GM21723 (cell line): ENCODE results near the gene TMEM53.

Experiments used
- ATAC-seq: cut with Tn5 transposase; IDR thresholded peaks from one replicate; pipeline ENCODE4 v1.9.1; 2021; ENCODE audit warnings: mild to moderate bottlenecking, moderate library complexity; ENCODE audit not compliant: unreplicated experiment

The TMEM53 gene

GRCh38 chr1:44631647-44632539 lies 42.4 kb downstream of the TMEM53 start:
- ATAC-seq = peak; percentile 68

GRCh38 chr1:44631333-44631646 lies 43.0 kb downstream of the TMEM53 start:
- ATAC-seq = peak; percentile 19

- no peak for ATAC-seq
Measured at GRCh38 chr1:44630116-44630515, 44.2 kb downstream of the TMEM53 start.

DNA sequence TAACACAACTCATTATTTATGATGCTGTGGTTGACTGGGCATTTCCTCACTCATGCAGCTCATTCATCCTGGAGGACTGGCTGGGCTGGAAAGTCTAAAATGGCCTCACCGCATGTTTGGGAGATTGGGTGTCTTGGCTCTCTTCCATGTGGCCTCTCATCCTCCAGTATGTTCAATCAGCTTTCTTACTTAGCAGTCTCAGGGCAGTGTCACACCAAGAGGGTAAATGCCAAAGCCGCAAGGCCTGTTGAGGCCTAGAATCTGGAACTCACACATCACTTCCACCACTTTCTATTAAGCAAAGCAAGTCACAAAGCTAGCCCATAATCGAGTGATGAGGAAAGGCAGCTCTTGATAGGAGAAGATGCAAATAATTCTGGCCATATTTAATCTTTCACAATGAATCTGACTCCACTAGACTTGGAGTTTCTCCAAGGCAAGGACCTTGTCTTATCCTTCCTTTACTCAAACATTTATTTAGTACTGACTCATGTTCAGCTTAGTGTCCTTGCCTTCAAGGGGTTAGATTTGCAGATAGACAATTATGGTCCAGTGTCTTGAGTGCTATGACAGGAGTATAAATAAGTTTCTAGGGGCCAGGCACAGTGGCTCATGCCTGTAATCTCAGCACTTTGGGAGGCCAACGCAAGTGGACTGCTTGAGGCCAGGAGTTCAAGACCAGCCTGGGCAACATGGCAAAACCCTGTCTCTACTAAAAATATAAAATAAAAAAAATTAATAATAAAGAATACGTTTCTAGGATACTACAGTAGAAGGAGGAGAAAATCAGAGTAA lies 45.1 kb downstream of the TMEM53 start:
- no peak for ATAC-seq

GRCh38 chr1:44625348-44625747 lies 48.9 kb downstream of the TMEM53 start:
- ATAC-seq = no peak

DNA sequence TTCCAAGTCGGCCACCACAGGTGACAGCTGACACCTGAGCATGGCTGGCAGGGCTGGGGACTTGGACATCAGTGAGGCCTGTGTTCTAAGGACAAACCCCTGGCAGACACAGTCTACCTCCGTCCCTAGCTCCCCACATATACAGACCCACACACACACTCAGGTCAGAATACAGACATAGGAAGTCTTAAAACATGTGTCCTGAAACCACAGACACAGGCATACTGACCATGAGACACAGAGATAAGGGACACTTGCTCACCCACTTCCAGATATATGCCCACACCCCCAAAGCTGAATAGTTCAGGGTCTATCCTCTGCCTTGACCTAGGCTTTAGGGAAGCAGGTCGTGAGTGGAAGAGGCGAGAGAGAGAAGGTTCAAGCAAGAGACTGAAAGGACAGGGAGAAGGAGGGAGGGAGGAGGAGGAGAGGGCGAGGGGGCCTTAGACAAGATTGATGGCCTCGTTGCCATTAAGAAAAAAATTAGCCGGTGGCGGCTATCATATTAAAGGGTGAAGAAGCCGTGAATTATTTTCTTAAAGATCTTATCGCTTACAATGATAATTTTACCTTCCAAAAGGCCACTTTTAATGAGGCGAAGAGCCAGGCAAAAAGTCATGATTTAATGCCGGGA lies 49.9 kb downstream of the TMEM53 start:
- no peak for ATAC-seq

DNA sequence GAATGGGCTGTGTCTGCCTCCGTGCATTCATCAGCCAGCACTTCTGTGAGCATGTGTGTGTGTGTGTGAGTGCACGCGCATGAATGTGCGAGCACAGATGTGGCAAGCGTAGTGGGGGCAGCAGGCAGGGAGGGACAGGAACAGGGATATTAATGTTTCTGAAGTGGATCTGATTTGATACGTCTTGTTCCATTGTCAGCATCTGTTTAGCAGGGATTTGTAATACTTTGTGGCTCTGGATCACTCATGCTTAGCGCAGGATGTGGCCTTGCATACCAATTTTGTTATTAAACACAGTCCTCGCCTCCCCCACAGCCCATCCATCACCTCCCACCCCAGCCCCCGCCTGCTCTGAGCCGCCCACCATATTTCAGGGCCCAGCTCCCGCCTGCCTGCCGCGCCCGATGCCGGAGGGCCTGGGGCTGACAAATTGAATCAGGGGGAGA lies 52.4 kb downstream of the TMEM53 start:
- ATAC-seq = no peak

- no peak for ATAC-seq
Measured at GRCh38 chr1:44620072-44620471, 54.2 kb downstream of the TMEM53 start.

GRCh38 chr1:44619261-44619900 lies 54.9 kb downstream of the TMEM53 start:
- ATAC-seq = no peak

GRCh38 chr1:44617703-44618029 lies 56.6 kb downstream of the TMEM53 start:
- ATAC-seq = no peak

DNA sequence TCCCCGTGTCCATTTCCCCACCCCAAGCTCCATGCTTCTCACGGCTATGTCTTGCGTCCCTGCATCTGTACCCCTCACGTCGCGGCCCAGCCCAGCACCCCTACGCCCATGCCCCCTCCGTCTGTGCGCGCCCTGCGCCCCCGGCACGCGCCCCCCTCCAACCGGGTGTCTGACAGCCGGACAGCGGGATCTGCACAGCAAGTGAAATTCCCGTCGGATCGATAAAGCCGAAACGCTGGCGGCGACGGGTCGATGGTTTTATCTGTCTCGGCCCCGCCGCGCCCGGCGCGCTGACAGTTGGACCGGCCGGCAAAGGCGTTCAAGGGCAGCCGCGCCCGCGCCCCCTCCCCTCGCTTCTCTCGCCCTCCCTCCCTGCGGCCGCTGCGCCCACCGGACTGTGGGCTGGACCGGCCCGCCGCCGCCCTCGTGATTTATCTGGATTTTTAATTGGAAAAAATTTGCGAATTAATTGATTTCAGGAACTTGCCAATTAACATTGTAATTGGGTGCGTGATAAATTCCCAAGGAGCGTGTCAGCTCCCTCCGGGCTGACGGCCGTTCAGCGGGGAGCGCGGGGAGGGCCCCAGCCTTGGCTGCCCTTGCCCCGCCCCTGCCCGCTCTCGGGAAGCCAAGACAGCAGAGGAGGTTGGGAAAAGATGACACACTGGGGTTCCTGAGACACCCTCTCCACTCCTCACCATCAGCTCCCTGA lies 57.1 kb downstream of the TMEM53 start:
- no peak for ATAC-seq

DNA sequence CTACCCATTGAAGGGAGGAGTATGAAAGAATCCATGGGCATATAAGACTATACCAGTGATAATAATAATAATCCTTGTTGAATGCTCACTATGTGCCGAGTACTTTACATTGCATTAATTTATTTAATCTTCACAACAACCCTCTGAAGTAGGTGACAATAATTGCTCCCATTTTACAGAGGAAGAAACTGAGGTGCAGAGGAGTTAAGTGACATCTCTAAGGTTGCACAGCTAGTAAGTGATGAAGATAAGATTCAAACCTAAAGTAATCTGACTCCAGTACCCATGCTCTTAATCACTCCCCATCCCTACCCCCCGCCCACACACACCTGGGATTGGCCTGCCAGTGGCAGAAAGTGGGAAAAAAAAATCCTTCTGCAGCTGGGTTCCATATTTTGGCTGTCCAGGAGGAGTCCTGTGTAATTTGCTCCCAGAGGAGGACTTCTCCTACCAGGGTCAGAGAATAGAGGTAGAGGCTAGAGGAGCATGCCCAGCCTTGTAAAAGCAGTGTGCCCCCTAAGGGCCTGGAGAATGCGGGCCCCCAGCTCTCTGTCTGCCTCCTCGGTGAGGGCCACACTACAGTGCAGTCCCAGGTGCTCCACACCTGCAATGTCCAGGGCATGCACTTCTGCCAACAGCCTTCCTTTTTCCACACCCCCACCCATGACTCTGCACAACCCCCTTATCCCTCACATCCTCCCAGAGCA lies 57.8 kb downstream of the TMEM53 start:
- no peak for ATAC-seq

GRCh38 chr1:44613941-44614340 lies 60.3 kb downstream of the TMEM53 start:
- no peak for ATAC-seq

- no peak for ATAC-seq
Measured at GRCh38 chr1:44611866-44612265, 62.4 kb downstream of the TMEM53 start.

DNA sequence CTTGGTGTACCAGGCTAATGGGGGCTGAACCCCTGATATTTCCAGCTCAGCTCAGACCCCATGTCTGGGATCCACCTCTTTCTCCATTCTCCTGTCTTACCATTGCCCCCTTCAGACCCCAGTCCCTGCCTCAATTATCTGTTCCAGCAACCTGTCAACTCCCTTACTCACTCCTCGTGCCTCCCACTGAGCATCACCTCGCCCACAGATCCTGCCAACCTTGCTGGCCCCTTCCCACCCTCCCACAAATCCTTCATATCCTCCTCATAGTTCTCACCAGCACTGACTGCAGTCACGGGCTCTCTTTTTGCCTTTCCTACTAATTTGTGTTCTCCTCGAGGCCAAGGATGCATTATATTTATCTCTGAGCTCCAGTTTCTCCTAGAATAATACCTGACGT lies 62.9 kb downstream of the TMEM53 start:
- ATAC-seq = no peak

- no peak for ATAC-seq
Measured at GRCh38 chr1:44610527-44611148, 63.6 kb downstream of the TMEM53 start.

DNA sequence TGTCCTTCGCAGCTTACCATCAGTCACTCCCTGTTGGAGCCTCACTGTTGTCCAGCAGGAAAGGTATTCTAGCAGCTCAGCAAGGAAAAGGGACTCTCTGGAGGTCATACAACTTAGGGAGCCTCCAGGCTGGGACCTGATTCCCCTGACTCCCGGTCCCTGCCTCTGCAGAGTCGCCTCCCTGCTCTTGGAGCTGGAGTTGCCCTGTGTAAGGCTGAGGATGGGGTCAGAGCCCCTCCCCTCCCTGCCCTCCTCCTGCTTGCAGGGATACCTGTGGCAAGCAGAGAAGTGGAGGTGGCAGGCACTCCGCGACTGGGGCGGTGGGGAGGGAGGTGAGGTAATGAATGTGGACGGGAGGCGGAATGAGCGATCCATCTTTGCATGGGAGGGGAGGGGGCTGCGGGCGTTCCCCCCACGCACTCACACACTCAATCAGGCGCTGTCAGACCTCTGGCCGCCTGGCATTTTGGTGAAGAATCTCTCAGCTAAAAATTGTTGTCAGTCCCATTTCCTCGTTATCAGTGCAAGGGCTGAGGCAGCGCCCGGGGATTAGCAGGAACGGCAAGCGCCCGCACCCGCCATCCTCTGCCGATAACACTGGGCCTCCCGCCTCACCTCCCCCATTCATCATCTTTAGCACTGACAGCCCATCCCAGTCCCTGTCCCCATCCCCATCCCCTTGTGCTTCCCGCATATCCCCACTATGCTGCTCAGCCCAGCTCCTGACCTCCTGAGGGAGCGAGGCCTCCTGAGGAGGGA lies 64.3 kb downstream of the TMEM53 start:
- ATAC-seq = no peak

GRCh38 chr1:44609412-44609767 lies 64.9 kb downstream of the TMEM53 start:
- ATAC-seq = no peak

DNA sequence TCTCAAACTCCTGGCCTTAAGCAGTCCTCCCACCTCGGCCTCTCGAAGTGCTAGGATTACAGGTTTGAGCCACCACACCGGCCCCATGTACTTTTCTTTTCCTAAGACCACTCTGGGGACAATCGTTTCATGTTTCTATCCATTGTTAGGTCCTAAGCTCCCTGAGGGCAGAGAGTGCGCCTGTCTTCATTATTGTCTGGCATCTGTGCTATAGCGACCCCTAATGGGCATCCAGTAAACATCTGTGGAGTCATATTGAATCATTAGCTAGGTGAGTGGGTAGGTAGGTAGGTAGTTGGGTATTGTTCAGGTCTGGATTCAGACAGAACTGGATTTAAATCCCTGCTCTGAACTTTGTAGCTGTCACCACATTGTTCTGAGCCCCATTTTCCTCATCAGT lies 66.1 kb downstream of the TMEM53 start:
- no peak for ATAC-seq
